HL-60/S4 treated with retinoic acid at 250 ng/mL for 4 days and 3 days (cell line): ENCODE data around the gene CLDN9.

Source experiments
- in situ Hi-C: fragments of 300-500 bp; cut with MboI; formaldehyde crosslinking; loops from 2 replicates; pipeline ENCODE4 v1.7.0; 2022; ENCODE audit warnings: low sequenced_read_pairs

CLDN9 gene

GRCh38 chr16:2973605-2974318 lies 39.0 kb upstream of the CLDN9 start:
- in situ Hi-C loops = no loop called here

- in situ Hi-C loops = no loop called here
Measured at GRCh38 chr16:2974319-2975056, 38.2 kb upstream of the CLDN9 start.

GRCh38 chr16:2975161-2975795 lies 37.4 kb upstream of the CLDN9 start:
- in situ Hi-C loops = no loop called here

GRCh38 chr16:2976201-2976600 lies 36.5 kb upstream of the CLDN9 start:
- in situ Hi-C loops = no loop called here

GRCh38 chr16:2976673-2977072 lies 36.0 kb upstream of the CLDN9 start:
- in situ Hi-C loops = no loop called here

GRCh38 chr16:2977440-2977839 lies 35.3 kb upstream of the CLDN9 start:
- in situ Hi-C loops = no loop called here

GRCh38 chr16:2979669-2980226 lies 33.0 kb upstream of the CLDN9 start:
- in situ Hi-C loops = no loop called here

- in situ Hi-C loops = no loop called here
Measured at GRCh38 chr16:2980227-2981176, 32.2 kb upstream of the CLDN9 start, which contains the start of gene PKMYT1. Gene PKMYT1 (minus strand): TSS chr16:2980446. CDS start chr16:2979657, 789 bp downstream.

- in situ Hi-C loops = no loop called here
Measured at GRCh38 chr16:2981177-2981898, 31.4 kb upstream of the CLDN9 start.

- in situ Hi-C loops = no loop called here
Measured at GRCh38 chr16:2981899-2982250, 30.8 kb upstream of the CLDN9 start.

GRCh38 chr16:2982402-2982801 lies 30.3 kb upstream of the CLDN9 start:
- in situ Hi-C loops = no loop called here

GRCh38 chr16:2983706-2984136 lies 29.0 kb upstream of the CLDN9 start:
- in situ Hi-C loops = no loop called here

GRCh38 chr16:2985462-2985861 lies 27.3 kb upstream of the CLDN9 start:
- in situ Hi-C loops = no loop called here

- in situ Hi-C loops = no loop called here
Measured at GRCh38 chr16:2985893-2986355, 26.8 kb upstream of the CLDN9 start.

- in situ Hi-C loops = no loop called here
Measured at GRCh38 chr16:2986623-2987188, 26.0 kb upstream of the CLDN9 start.

- in situ Hi-C loops = no loop called here
Measured at GRCh38 chr16:2987286-2987685, 25.4 kb upstream of the CLDN9 start.

GRCh38 chr16:2987833-2988232 lies 24.9 kb upstream of the CLDN9 start:
- in situ Hi-C loops = no loop called here

- in situ Hi-C loops = no loop called here
Measured at GRCh38 chr16:2988590-2989099, 24.1 kb upstream of the CLDN9 start.

GRCh38 chr16:2990891-2991290 lies 21.8 kb upstream of the CLDN9 start:
- in situ Hi-C loops = no loop called here
